ENCODE measurements around the gene OR52L1.

DNA sequence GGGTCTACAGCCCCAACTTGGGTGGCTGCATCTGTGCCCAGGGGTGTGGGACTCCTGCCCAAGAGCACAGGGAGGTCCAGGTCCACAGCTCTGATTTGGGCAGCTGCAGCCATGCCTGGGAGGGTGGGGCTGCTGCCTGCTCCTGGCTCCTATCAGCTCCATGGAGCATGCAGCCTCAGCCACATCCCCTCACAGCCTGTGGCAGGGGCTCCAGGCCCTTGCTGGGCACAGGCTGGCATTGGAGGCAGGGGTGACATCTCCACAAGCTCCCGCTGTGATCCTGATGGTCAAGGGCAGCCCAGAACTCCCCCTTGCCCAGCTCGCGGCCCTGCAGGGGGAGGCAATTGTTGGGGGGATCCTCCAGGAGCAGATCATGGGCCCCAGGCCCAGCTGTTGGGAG lies 26.3 kb upstream of the OR52L1 start:
- TF ChIP-seq ZNF132 (tag by site-specific recombination; IDR thresholded peaks at IDR 0.05; ENCODE audit: borderline replicate concordance) (no peak), ZNF175 (tag by site-specific recombination; IDR thresholded peaks at IDR 0.05) (no peak), ZNF654 (tag by site-specific recombination; IDR thresholded peaks at IDR 0.05; ENCODE audit: low read depth) (no peak)

Data from HEK293 (cell line).